GM12878 (cell line): ENCODE measurements around the gene ADAM19. TPM values are rescaled to one million over a fixed set of nuclear protein-coding genes. Genes with fewer than 3 reads are reported as not detected.

ENCODE experiments used
- ATAC-seq: fragments of 200-7000 bp; cut with Tn5 transposase; 3 replicates; pipeline ENCODE4 v1.9.1; 2020; ENCODE audit warnings: mild to moderate bottlenecking, moderate library complexity
- BruUV-seq: library from RNA; stranded (reverse); fragments of 400-500 nt; replicated peaks from 2 replicates; lab custom pipeline; 2021; lab: Mats Ljungman, UMichigan
- CTCF ChIA-PET: fragments of 300-600 bp; sonication (Branson Sonifier 250); formaldehyde crosslinking; extraction: SDS; loops from one replicate; lab custom pipeline; 2021; ENCODE audit warnings: inconsistent platforms; lab: Yijun Ruan, JAX
- POLR2A ChIA-PET: fragments of 350-600 bp; formaldehyde crosslinking; extraction: SDS; loops from one replicate; lab custom pipeline; 2021; ENCODE audit warnings: inconsistent platforms; lab: Charles Lee
- RAD21 ChIA-PET: fragments of 300-600 bp; sonication (Branson Sonifier 250); formaldehyde crosslinking; loops from one replicate; lab custom pipeline; 2023; ENCODE audit warnings: antibody characterized with exemption; ENCODE audit not compliant: unreplicated experiment; lab: Charles Lee
- SMC1A ChIA-PET: fragments of 300-600 bp; sonication (Branson Sonifier 250); formaldehyde crosslinking; loops from one replicate; lab custom pipeline; 2023; ENCODE audit not compliant: unreplicated experiment, uncharacterized antibody; lab: Charles Lee
- DNase-seq: peaks from one replicate; pipeline ENCODE4 v3.0.0-alpha.2; 2011; ENCODE audit warnings: low read depth, low spot score
- FAIRE-seq: peaks from 3 replicates; lab custom pipeline; 2011; peaks lifted over from hg19 to GRCh38; lab: Jason Lieb, UNC
- H2AFZ ChIP-seq: 2 replicates; pipeline ENCODE4 v1.6.0; 2011; ENCODE audit warnings: low read depth, low read length, control low read depth; ENCODE audit not compliant: control insufficient read depth
- H3K27ac ChIP-seq: 2 replicates; pipeline ENCODE4 v1.5.1; 2011; ENCODE audit warnings: control low read depth; ENCODE audit not compliant: control insufficient read depth, insufficient read depth
- H3K27me3 ChIP-seq, 2 experiments: replicated peaks in 1 of 2; 2 replicates each; pipeline versions ENCODE4 v1.6.0 to v1.6.1; 2011; ENCODE audit warnings: low read length in 1 of 2; ENCODE audit not compliant: control insufficient read depth in 2 of 2, insufficient read depth in 2 of 2
- H3K36me3 ChIP-seq, 2 experiments: 2 replicates each; pipeline ENCODE4 v1.5.1; 2011; ENCODE audit warnings: low read length in 1 of 2; ENCODE audit not compliant: control insufficient read depth in 2 of 2, insufficient read depth in 2 of 2
- H3K4me1 ChIP-seq: 2 replicates; pipeline ENCODE4 v1.6.1; 2011; ENCODE audit warnings: mild to moderate bottlenecking, low read length, moderate library complexity, mixed read lengths; ENCODE audit not compliant: control insufficient read depth, insufficient read depth
- H3K4me2 ChIP-seq: 2 replicates; pipeline ENCODE4 v1.6.0; 2011; ENCODE audit warnings: control low read depth; ENCODE audit not compliant: control insufficient read depth, insufficient read depth
- H3K4me3 ChIP-seq: fragments of 200-600 bp; sonication (generic); 2 replicates; pipeline ENCODE4 v1.5.1; 2016
- H3K79me2 ChIP-seq: 2 replicates; pipeline ENCODE4 v1.6.0; 2011; ENCODE audit warnings: low read length; ENCODE audit not compliant: control insufficient read depth, insufficient read depth
- H3K9ac ChIP-seq: 2 replicates; pipeline ENCODE4 v1.8.0; 2011; ENCODE audit warnings: low read length, control low read depth, mixed read lengths; ENCODE audit not compliant: control insufficient read depth, insufficient read depth
- H3K9me3 ChIP-seq: replicated peaks from 3 replicates; pipeline ENCODE4 v1.5.1; 2011; ENCODE audit warnings: mild to moderate bottlenecking, low read length; ENCODE audit not compliant: control insufficient read depth, insufficient read depth
- H4K20me1 ChIP-seq: 2 replicates; pipeline ENCODE4 v1.6.0; 2011; ENCODE audit not compliant: control insufficient read depth, insufficient read depth
- CREB1 ChIP-seq: IDR thresholded peaks from 2 replicates; pipeline ENCODE4 v1.6.1; 2012; ENCODE audit warnings: low read depth, mild to moderate bottlenecking, inconsistent platforms
- CREM ChIP-seq: IDR thresholded peaks from 2 replicates; pipeline ENCODE4 v1.6.1; 2014; ENCODE audit warnings: antibody characterized with exemption, low read depth
- HCFC1 ChIP-seq: fragments of 150-350 bp; IDR thresholded peaks from 2 replicates; pipeline ENCODE4 v1.6.1; 2014; ENCODE audit warnings: low read length
- NBN ChIP-seq: fragments of 450-650 bp; IDR thresholded peaks from 2 replicates; pipeline ENCODE4 v1.6.1; 2016
- POLR2AphosphoS2 ChIP-seq: IDR thresholded peaks from 2 replicates; pipeline ENCODE4 v1.6.1; 2011; ENCODE audit warnings: low read depth, mild to moderate bottlenecking, low read length, improper control_type of control experiment, moderate library complexity
- SIN3A ChIP-seq: IDR thresholded peaks from 2 replicates; pipeline ENCODE4 v1.6.1; 2012; ENCODE audit warnings: low read depth, low read length, improper control_type of control experiment
- SREBF1 ChIP-seq: IDR thresholded peaks from 2 replicates; pipeline ENCODE4 v1.6.1; 2012; ENCODE audit warnings: mild to moderate bottlenecking, low read length
- STAT3 ChIP-seq: IDR thresholded peaks from 2 replicates; pipeline ENCODE4 v1.6.1; 2011; ENCODE audit warnings: low read depth, low read length, improper control_type of control experiment
- SUZ12 ChIP-seq: fragments of 200-600 bp; sonication (generic); IDR thresholded peaks from one replicate; pipeline ENCODE4 v1.6.1; 2018; ENCODE audit warnings: antibody characterized with exemption, mild to moderate bottlenecking; ENCODE audit not compliant: unreplicated experiment
- TAF1 ChIP-seq: IDR thresholded peaks from 2 replicates; pipeline ENCODE4 v1.6.1; 2011; ENCODE audit warnings: mild to moderate bottlenecking, low read depth, low read length, borderline replicate concordance
- ZZZ3 ChIP-seq: IDR thresholded peaks from 2 replicates; pipeline ENCODE4 v1.6.1; 2011; ENCODE audit warnings: low read depth; ENCODE audit not compliant: control insufficient read depth, insufficient read length
- WGBS: methylation state at CpG from one replicate; pipeline ENCODE4 v1.1.6; 2016; ENCODE audit warnings: low lambda C conversion rate; ENCODE audit not compliant: insufficient replicate concordance, insufficient coverage; ENCODE audit errors: missing lambda C conversion rate; 5-methylcytosine and 5-hydroxymethylcytosine counted together
- in situ Hi-C: fragments of 300-500 bp; cut with MboI; formaldehyde crosslinking; loops from 9 replicates; pipeline ENCODE4 v1.14.3; 2018; ENCODE audit warnings: mixed read lengths
- intact Hi-C: fragments of 100-400 bp; cut with micrococcal nuclease; formaldehyde crosslinking; loops from one replicate; pipeline ENCODE4 v1.14.2; 2022; ENCODE audit not compliant: unreplicated experiment
- polyA plus RNA-seq, 11 experiments: library from polyadenylated mRNA; depleted of rRNA in 4 of 11; unstranded in 6 of 11; stranded (reverse) in 5 of 11; fragments of >200 nt; fragmentation: Nextera tagmentation in 4 of 11; fragmentation: Illumina TruSeq in 1 of 11; extraction: Ambion mirVana in 4 of 11; extraction: Trizol in 1 of 11; gene quantifications; 1 replicate in 1 of 11; 2 replicates in 10 of 11; pipeline versions ENCODE4 v1.2.1 to v1.2.3, GENCODE V29; 2011 to 2016; ENCODE audit warnings: inconsistent platforms in 2 of 11, missing spikeins in 2 of 11, low read depth in 1 of 11
- total RNA-seq, 4 experiments: library from RNA; depleted of rRNA in 3 of 4; stranded (reverse); fragments of >200 nt in 3 of 4; fragmentation: Illumina TruSeq in 1 of 4; extraction: Trizol in 1 of 4; gene quantifications; 2 replicates each; pipeline versions ENCODE4 v1.2.1 to v1.2.3, GENCODE V29; 2013 to 2021
- TF ChIP-seq, protein P1 (sequence below): IDR thresholded peaks from 2 replicates; pipeline ENCODE4 v1.6.1; 2012; ENCODE audit warnings: improper control_type of control experiment, low read depth, low read length; ENCODE audit not compliant: insufficient replicate concordance
- TF ChIP-seq, protein P2 (sequence below): IDR thresholded peaks from 2 replicates; pipeline ENCODE4 v1.6.1; 2011; ENCODE audit warnings: low read depth, low read length, improper control_type of control experiment, borderline replicate concordance
- TF ChIP-seq, protein P3 (sequence below): fragments of 450-650 bp; IDR thresholded peaks from 2 replicates; pipeline ENCODE4 v1.6.1; 2016; ENCODE audit warnings: mild to moderate bottlenecking
- TF ChIP-seq, protein P4 (sequence below): fragments of 450-650 bp; IDR thresholded peaks from 2 replicates; pipeline ENCODE4 v1.6.1; 2014; ENCODE audit warnings: mild to moderate bottlenecking

Gene ADAM19
- total and polyA plus RNA-seq, 10 of the 15 experiments (the other 5 are each of a cell fraction or from before 2014, with no cell fraction given) = 16.0 to 92.8 (median 44.7) TPM

DNA sequence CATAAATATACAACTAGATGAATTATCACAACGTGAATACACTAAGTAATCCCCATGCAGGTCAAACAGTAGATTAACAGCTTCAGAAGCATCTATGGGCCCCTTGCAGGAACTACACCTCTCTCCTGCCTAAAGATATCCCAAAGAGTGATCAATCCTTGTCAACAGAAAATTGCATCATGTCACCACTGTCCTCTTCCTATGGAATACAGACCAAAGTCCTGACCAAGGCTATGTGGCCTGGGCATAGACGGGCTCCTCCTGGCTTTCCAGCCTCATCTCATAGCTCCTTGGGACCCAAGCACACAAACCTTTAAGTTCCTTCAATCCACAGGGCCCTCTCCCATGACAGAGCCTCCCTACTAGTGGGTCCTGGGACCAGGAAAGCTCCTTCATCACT is 90.2 kb downstream of the ADAM19 start:
- intact Hi-C loops (no loop called here), in situ Hi-C loops (no loop called here)
- no peaks in the 10 kb centered on the region for H4K20me1 ChIP-seq
- H2AFZ ChIP-seq = no peak overlapping the region
- ChIA-PET CTCF (interaction anchor here (1.4 to 2.5 kb wide), 8 partner anchors 8 to 258 kb away, joined by 3 to 17 read pairs (median 8); partner anchors contain the start of gene LSM11), SMC1A (interaction anchor here (0.6 to 1.8 kb wide), 8 partner anchors 13 to 233 kb away, joined by 3 to 5 read pairs (median 4); partner anchors contain the start of gene ADAM19), POLR2A (interaction anchor here (0.6 kb wide), 1 partner anchor 106 kb away, joined by 5 read pairs; no protein-coding TSS in a partner anchor), RAD21 (interaction anchor here (0.7 to 2.5 kb wide), 3 partner anchors 12 to 256 kb away, joined by 3 to 6 read pairs (median 3); no protein-coding TSS in a partner anchor)
- peaks cover 29% of the 10 kb centered on the region for H3K4me1 ChIP-seq
- no peaks in the 10 kb centered on the region for H3K27me3 ChIP-seq
- FAIRE-seq = no peak
- no peak overlapping the region for H3K4me3 ChIP-seq
- H3K27ac ChIP-seq = no peak overlapping the region
- H3K9me3 ChIP-seq = no peaks in the 10 kb centered on the region
- H3K4me2 ChIP-seq = no peak overlapping the region
- H3K36me3 ChIP-seq = peaks cover 15 to 31% of the 10 kb centered on the region in 2 experiments; a peak in 3 of 4 replicates
- no peak for ATAC-seq
- no TSS peak for BruUV-seq
- no peak for DNase-seq
- no peaks in the 10 kb centered on the region for H3K79me2 ChIP-seq
- WGBS = 94% methylated on average over 2 of the region's 2 CpGs
- no peak overlapping the region for H3K9ac ChIP-seq
- no peak for TF ChIP-seq SREBF1
- TF ChIP-seq SUZ12 = no peak
- TF ChIP-seq, protein P1, sequence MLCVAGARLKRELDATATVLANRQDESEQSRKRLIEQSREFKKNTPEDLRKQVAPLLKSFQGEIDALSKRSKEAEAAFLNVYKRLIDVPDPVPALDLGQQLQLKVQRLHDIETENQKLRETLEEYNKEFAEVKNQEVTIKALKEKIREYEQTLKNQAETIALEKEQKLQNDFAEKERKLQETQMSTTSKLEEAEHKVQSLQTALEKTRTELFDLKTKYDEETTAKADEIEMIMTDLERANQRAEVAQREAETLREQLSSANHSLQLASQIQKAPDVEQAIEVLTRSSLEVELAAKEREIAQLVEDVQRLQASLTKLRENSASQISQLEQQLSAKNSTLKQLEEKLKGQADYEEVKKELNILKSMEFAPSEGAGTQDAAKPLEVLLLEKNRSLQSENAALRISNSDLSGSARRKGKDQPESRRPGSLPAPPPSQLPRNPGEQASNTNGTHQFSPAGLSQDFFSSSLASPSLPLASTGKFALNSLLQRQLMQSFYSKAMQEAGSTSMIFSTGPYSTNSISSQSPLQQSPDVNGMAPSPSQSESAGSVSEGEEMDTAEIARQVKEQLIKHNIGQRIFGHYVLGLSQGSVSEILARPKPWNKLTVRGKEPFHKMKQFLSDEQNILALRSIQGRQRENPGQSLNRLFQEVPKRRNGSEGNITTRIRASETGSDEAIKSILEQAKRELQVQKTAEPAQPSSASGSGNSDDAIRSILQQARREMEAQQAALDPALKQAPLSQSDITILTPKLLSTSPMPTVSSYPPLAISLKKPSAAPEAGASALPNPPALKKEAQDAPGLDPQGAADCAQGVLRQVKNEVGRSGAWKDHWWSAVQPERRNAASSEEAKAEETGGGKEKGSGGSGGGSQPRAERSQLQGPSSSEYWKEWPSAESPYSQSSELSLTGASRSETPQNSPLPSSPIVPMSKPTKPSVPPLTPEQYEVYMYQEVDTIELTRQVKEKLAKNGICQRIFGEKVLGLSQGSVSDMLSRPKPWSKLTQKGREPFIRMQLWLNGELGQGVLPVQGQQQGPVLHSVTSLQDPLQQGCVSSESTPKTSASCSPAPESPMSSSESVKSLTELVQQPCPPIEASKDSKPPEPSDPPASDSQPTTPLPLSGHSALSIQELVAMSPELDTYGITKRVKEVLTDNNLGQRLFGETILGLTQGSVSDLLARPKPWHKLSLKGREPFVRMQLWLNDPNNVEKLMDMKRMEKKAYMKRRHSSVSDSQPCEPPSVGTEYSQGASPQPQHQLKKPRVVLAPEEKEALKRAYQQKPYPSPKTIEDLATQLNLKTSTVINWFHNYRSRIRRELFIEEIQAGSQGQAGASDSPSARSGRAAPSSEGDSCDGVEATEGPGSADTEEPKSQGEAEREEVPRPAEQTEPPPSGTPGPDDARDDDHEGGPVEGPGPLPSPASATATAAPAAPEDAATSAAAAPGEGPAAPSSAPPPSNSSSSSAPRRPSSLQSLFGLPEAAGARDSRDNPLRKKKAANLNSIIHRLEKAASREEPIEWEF = no peak
- no peak for TF ChIP-seq SIN3A
- no peak for TF ChIP-seq STAT3
- TF ChIP-seq, protein P2, sequence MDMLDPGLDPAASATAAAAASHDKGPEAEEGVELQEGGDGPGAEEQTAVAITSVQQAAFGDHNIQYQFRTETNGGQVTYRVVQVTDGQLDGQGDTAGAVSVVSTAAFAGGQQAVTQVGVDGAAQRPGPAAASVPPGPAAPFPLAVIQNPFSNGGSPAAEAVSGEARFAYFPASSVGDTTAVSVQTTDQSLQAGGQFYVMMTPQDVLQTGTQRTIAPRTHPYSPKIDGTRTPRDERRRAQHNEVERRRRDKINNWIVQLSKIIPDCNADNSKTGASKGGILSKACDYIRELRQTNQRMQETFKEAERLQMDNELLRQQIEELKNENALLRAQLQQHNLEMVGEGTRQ = no peak
- TF ChIP-seq NBN = no peak
- no peak for TF ChIP-seq CREM
- TF ChIP-seq HCFC1 = no peak
- no peak for TF ChIP-seq CREB1
- no peak for TF ChIP-seq POLR2AphosphoS2
- TF ChIP-seq TAF1 = no peak
- TF ChIP-seq, protein P3, sequence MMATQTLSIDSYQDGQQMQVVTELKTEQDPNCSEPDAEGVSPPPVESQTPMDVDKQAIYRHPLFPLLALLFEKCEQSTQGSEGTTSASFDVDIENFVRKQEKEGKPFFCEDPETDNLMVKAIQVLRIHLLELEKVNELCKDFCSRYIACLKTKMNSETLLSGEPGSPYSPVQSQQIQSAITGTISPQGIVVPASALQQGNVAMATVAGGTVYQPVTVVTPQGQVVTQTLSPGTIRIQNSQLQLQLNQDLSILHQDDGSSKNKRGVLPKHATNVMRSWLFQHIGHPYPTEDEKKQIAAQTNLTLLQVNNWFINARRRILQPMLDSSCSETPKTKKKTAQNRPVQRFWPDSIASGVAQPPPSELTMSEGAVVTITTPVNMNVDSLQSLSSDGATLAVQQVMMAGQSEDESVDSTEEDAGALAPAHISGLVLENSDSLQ = no peak
- no peak for TF ChIP-seq ZZZ3
- TF ChIP-seq, protein P4, sequence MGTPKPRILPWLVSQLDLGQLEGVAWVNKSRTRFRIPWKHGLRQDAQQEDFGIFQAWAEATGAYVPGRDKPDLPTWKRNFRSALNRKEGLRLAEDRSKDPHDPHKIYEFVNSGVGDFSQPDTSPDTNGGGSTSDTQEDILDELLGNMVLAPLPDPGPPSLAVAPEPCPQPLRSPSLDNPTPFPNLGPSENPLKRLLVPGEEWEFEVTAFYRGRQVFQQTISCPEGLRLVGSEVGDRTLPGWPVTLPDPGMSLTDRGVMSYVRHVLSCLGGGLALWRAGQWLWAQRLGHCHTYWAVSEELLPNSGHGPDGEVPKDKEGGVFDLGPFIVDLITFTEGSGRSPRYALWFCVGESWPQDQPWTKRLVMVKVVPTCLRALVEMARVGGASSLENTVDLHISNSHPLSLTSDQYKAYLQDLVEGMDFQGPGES = no peak
